Spinal cord (tissue), 10 donors: ENCODE measurements around the gene MAP7D1. TPM values are rescaled to one million over a fixed set of nuclear protein-coding genes. Genes with fewer than 3 reads are reported as not detected.

Experiments
- DNase-seq, 6 donors: peaks; one replicate each; pipeline versions ENCODE4 v3.0.0 to v3.0.0-alpha.2; 2013 to 2015; ENCODE audit warnings: low spot score in 6 of 6, low read depth in 4 of 6
- H3K27ac ChIP-seq: one replicate; pipeline ENCODE4 v1.5.1; 2013; ENCODE audit warnings: low read depth, low read length, control low read depth
- H3K27me3 ChIP-seq: one replicate; pipeline ENCODE4 v1.6.1; 2013; ENCODE audit warnings: low read length; ENCODE audit not compliant: control insufficient read depth, insufficient read depth
- H3K36me3 ChIP-seq: one replicate; pipeline ENCODE4 v1.6.1; 2013; ENCODE audit warnings: low read length; ENCODE audit not compliant: control insufficient read depth, insufficient read depth
- H3K4me1 ChIP-seq: one replicate; pipeline ENCODE4 v1.6.1; 2013; ENCODE audit warnings: low read length; ENCODE audit not compliant: control insufficient read depth, insufficient read depth
- H3K4me3 ChIP-seq: one replicate; pipeline ENCODE4 v1.5.1; 2013; ENCODE audit warnings: low read depth, low read length, control low read depth
- H3K9me3 ChIP-seq: one replicate; pipeline ENCODE4 v1.6.1; 2013; ENCODE audit warnings: low read length; ENCODE audit not compliant: control insufficient read depth, insufficient read depth
- WGBS: methylation state at CpG from one replicate; pipeline ENCODE4 v1.1.5; 2013; ENCODE audit warnings: missing lambda C conversion rate; ENCODE audit not compliant: insufficient coverage; 5-methylcytosine and 5-hydroxymethylcytosine counted together
- polyA plus RNA-seq, 2 donors: library from polyadenylated mRNA; unstranded; fragments of 120-200 nt; gene quantifications; one replicate each; pipeline ENCODE4 v1.2.1, GENCODE V29; 2013; ENCODE audit not compliant: insufficient read length in 2 of 2
- total RNA-seq, 2 donors: library from RNA; depleted of rRNA in 1 of 2; stranded (reverse); fragments of 120-200 nt in 1 of 2; fragments of >200 nt in 1 of 2; gene quantifications; one replicate each; pipeline versions ENCODE4 v1.2.3 to v1.2.4, GENCODE V29; 2013 to 2014
- donor health status: healthy.

Gene MAP7D1
- total and polyA plus RNA-seq, 4 donors = 52.4 to 209 (median 124) TPM

- H3K4me3 ChIP-seq = no peak overlapping the region
- DNase-seq = no peak
- H3K9me3 ChIP-seq = no peaks in the 10 kb centered on the region
- H3K4me1 ChIP-seq = peaks cover 14% of the 10 kb centered on the region
- H3K27ac ChIP-seq = no peak overlapping the region
- WGBS = 61% methylated on average over 11 of the region's 11 CpGs
- H3K27me3 ChIP-seq = no peaks in the 10 kb centered on the region
- peaks cover 92% of the 10 kb centered on the region for H3K36me3 ChIP-seq
Measured at GRCh38 chr1:36174713-36175112, 18.8 kb downstream of the MAP7D1 start.

GRCh38 chr1:36175137-36176095 lies 19.5 kb downstream of the MAP7D1 start:
- WGBS = 75% methylated on average over 3 of the region's 11 CpGs
- Histone ChIP-seq H3K27me3 (no peaks in the 10 kb centered on the region), H3K36me3 (peaks cover 96% of the 10 kb centered on the region), H3K27ac (no peak overlapping the region), H3K4me1 (peaks cover 14% of the 10 kb centered on the region), H3K4me3 (no peak overlapping the region), H3K9me3 (no peaks in the 10 kb centered on the region)
- DNase-seq = peak in 2 of 6 donors; percentile 67 to 69

- Histone ChIP-seq H3K9me3 (no peaks in the 10 kb centered on the region), H3K4me1 (peaks cover 14% of the 10 kb centered on the region), H3K27me3 (no peaks in the 10 kb centered on the region), H3K27ac (no peak overlapping the region), H3K4me3 (no peak overlapping the region), H3K36me3 (peaks cover 96% of the 10 kb centered on the region)
- 61% methylated on average over 72 of the region's 76 CpGs for WGBS
- no peak for DNase-seq
Measured at GRCh38 chr1:36176106-36176949, 20.4 kb downstream of the MAP7D1 start.

GRCh38 chr1:36177589-36178431 lies 21.9 kb downstream of the MAP7D1 start:
- H3K4me3 ChIP-seq = no peak overlapping the region
- no peak overlapping the region for H3K27ac ChIP-seq
- peaks cover 14% of the 10 kb centered on the region for H3K4me1 ChIP-seq
- no peaks in the 10 kb centered on the region for H3K27me3 ChIP-seq
- H3K9me3 ChIP-seq = no peaks in the 10 kb centered on the region
- WGBS = 75% methylated on average over 23 of the region's 33 CpGs
- DNase-seq = no peak
- peaks cover 87% of the 10 kb centered on the region for H3K36me3 ChIP-seq

GRCh38 chr1:36178471-36179219 lies 22.7 kb downstream of the MAP7D1 start:
- Histone ChIP-seq H3K9me3 (no peaks in the 10 kb centered on the region), H3K27ac (no peak overlapping the region), H3K27me3 (no peaks in the 10 kb centered on the region), H3K36me3 (peaks cover 79% of the 10 kb centered on the region), H3K4me3 (no peak overlapping the region), H3K4me1 (peaks cover 14% of the 10 kb centered on the region)
- WGBS = 75% methylated on average over 62 of the region's 62 CpGs
- DNase-seq = no peak

GRCh38 chr1:36179220-36179600 lies 23.2 kb downstream of the MAP7D1 start:
- H3K27ac ChIP-seq = no peak overlapping the region
- H3K36me3 ChIP-seq = peaks cover 74% of the 10 kb centered on the region
- 90% methylated on average over 19 of the region's 19 CpGs for WGBS
- no peaks in the 10 kb centered on the region for H3K9me3 ChIP-seq
- peaks cover 14% of the 10 kb centered on the region for H3K4me1 ChIP-seq
- H3K27me3 ChIP-seq = no peaks in the 10 kb centered on the region
- DNase-seq = no peak
- no peak overlapping the region for H3K4me3 ChIP-seq

- Histone ChIP-seq H3K36me3 (peaks cover 40% of the 10 kb centered on the region), H3K4me1 (peaks cover 2% of the 10 kb centered on the region), H3K27ac (no peak overlapping the region), H3K27me3 (no peaks in the 10 kb centered on the region), H3K9me3 (no peaks in the 10 kb centered on the region), H3K4me3 (no peak overlapping the region)
- DNase-seq = no peak
- WGBS = no CpG with 5 or more reads among the region's 2 CpGs
Measured at GRCh38 chr1:36182734-36183133, 26.8 kb downstream of the MAP7D1 start.

- no peak overlapping the region for H3K4me3 ChIP-seq
- H3K4me1 ChIP-seq = peaks cover 7% of the 10 kb centered on the region
- WGBS = 86% methylated on average over 2 of the region's 2 CpGs
- H3K36me3 ChIP-seq = peaks cover 33% of the 10 kb centered on the region
- H3K9me3 ChIP-seq = no peaks in the 10 kb centered on the region
- no peak overlapping the region for H3K27ac ChIP-seq
- no peaks in the 10 kb centered on the region for H3K27me3 ChIP-seq
- no peak for DNase-seq
Measured at GRCh38 chr1:36183309-36183856, 27.4 kb downstream of the MAP7D1 start.
